Neural cell (in vitro differentiated cells): ENCODE data around the gene GLI2. TPM values are rescaled to one million over a fixed set of nuclear protein-coding genes. Genes with fewer than 3 reads are reported as not detected.

Experiments
- H2AFZ ChIP-seq: fragments of 200-600, 300-800 bp; sonication (generic), shearing (Covaris generic); 2 replicates; pipeline ENCODE4 v1.6.0; 2014; ENCODE audit warnings: low read depth, mild to moderate bottlenecking, antibody characterized with exemption, low read length, moderate library complexity
- H3F3A ChIP-seq: fragments of 200-600 bp; shearing (Covaris generic); 2 replicates; pipeline ENCODE4 v1.6.1; 2016; ENCODE audit warnings: mild to moderate bottlenecking, moderate library complexity, mixed read lengths, antibody characterized with exemption, low read length; ENCODE audit not compliant: insufficient read depth, poor library complexity, severe bottlenecking
- H3K27ac ChIP-seq: fragments of 200-600, 300-800 bp; sonication (generic), shearing (Covaris generic); 2 replicates; pipeline ENCODE4 v1.5.1; 2014; ENCODE audit warnings: mild to moderate bottlenecking, low read length, moderate library complexity
- H3K27me3 ChIP-seq: fragments of 300-800, 200-600 bp; sonication (generic), shearing (Covaris generic); 2 replicates; pipeline ENCODE4 v1.6.0; 2014; ENCODE audit warnings: mild to moderate bottlenecking, low read depth, low read length, moderate library complexity; ENCODE audit not compliant: insufficient read depth
- H3K36me3 ChIP-seq: fragments of 300-800, 200-600 bp; sonication (generic), shearing (Covaris generic); 2 replicates; pipeline ENCODE4 v1.5.1; 2014; ENCODE audit warnings: mild to moderate bottlenecking, antibody characterized with exemption, low read length, moderate library complexity; ENCODE audit not compliant: insufficient read depth
- H3K4me2 ChIP-seq: fragments of 300-800, 200-600 bp; sonication (generic), shearing (Covaris generic); 2 replicates; pipeline ENCODE4 v1.6.0; 2014; ENCODE audit warnings: mild to moderate bottlenecking, low read length
- H3K4me3 ChIP-seq: fragments of 300-800, 200-600 bp; sonication (generic), shearing (Covaris generic); 2 replicates; pipeline ENCODE4 v1.5.1; 2014; ENCODE audit warnings: mild to moderate bottlenecking, low read length, moderate library complexity
- H3K79me2 ChIP-seq: fragments of 200-600 bp; shearing (Covaris generic); replicated peaks from 2 replicates; pipeline ENCODE4 v1.6.0; 2014; ENCODE audit warnings: mild to moderate bottlenecking, low read length, moderate library complexity; ENCODE audit not compliant: insufficient read depth
- H3K9ac ChIP-seq: fragments of 300-800, 200-600 bp; sonication (generic), shearing (Covaris generic); 2 replicates; pipeline ENCODE4 v1.6.1; 2016; ENCODE audit warnings: mild to moderate bottlenecking, low read length, mixed read lengths
- H3K9me2 ChIP-seq: fragments of 200-600 bp; shearing (Covaris generic); 2 replicates; pipeline ENCODE4 v1.6.1; 2016; ENCODE audit warnings: mild to moderate bottlenecking, low read length, mixed read lengths; ENCODE audit not compliant: insufficient read depth
- H3K9me3 ChIP-seq: fragments of 200-600, 300-800 bp; sonication (generic), shearing (Covaris generic); 2 replicates; pipeline ENCODE4 v1.6.1; 2016; ENCODE audit warnings: mild to moderate bottlenecking, mixed run types, low read length, moderate library complexity, mixed read lengths
- H4K20me1 ChIP-seq: fragments of 200-600 bp; shearing (Covaris generic); 2 replicates; pipeline ENCODE4 v1.6.1; 2016; ENCODE audit warnings: mild to moderate bottlenecking, mixed run types; ENCODE audit not compliant: insufficient read depth
- EP300 ChIP-seq: fragments of 450-650 bp; conservative IDR thresholded peaks from 2 replicates; pipeline ENCODE4 v1.6.1; 2014; ENCODE audit warnings: antibody characterized with exemption, mild to moderate bottlenecking, moderate library complexity; ENCODE audit not compliant: poor library complexity, severe bottlenecking
- EZH2 ChIP-seq: fragments of 200-600, 300-800 bp; shearing (Covaris generic), sonication (generic); IDR thresholded peaks from 2 replicates; pipeline ENCODE4 v1.6.1; 2014; ENCODE audit warnings: antibody characterized with exemption, low read length, borderline replicate concordance, mild to moderate bottlenecking; ENCODE audit not compliant: insufficient read depth, poor library complexity, severe bottlenecking
- MXI1 ChIP-seq: fragments of 450-650 bp; conservative IDR thresholded peaks from 2 replicates; pipeline ENCODE4 v1.6.1; 2014; ENCODE audit warnings: antibody characterized with exemption, mild to moderate bottlenecking; ENCODE audit not compliant: poor library complexity, severe bottlenecking
- POLR2AphosphoS5 ChIP-seq: IDR thresholded peaks from 2 replicates; pipeline ENCODE4 v1.6.1; 2012
- RAD21 ChIP-seq: fragments of 450-650 bp; conservative IDR thresholded peaks from 2 replicates; pipeline ENCODE4 v1.6.1; 2014; ENCODE audit warnings: antibody characterized with exemption, mild to moderate bottlenecking, moderate library complexity
- SMC3 ChIP-seq: fragments of 450-650 bp; conservative IDR thresholded peaks from 2 replicates; pipeline ENCODE4 v1.6.1; 2014; ENCODE audit warnings: antibody characterized with exemption, mild to moderate bottlenecking, moderate library complexity; ENCODE audit not compliant: poor library complexity
- TAF1 ChIP-seq: IDR thresholded peaks from 2 replicates; pipeline ENCODE4 v1.6.1; 2012; ENCODE audit warnings: low read depth
- polyA plus RNA-seq: library from polyadenylated mRNA; depleted of rRNA; stranded (reverse); fragments of >200 nt; gene quantifications from 2 replicates; pipeline ENCODE4 v1.2.3, GENCODE V29; 2014
- TF ChIP-seq, protein P1 (sequence below): IDR thresholded peaks from 2 replicates; pipeline ENCODE4 v1.6.1; 2012; ENCODE audit warnings: borderline replicate concordance
- TF ChIP-seq, protein P2 (sequence below): fragments of 450-650 bp; IDR thresholded peaks from 2 replicates; pipeline ENCODE4 v1.5.1; 2014; ENCODE audit warnings: antibody characterized with exemption, mild to moderate bottlenecking, moderate library complexity; ENCODE audit not compliant: poor library complexity, severe bottlenecking

Gene GLI2
- polyA plus RNA-seq, 1 donor from 2014 or later = 0.14 TPM

DNA sequence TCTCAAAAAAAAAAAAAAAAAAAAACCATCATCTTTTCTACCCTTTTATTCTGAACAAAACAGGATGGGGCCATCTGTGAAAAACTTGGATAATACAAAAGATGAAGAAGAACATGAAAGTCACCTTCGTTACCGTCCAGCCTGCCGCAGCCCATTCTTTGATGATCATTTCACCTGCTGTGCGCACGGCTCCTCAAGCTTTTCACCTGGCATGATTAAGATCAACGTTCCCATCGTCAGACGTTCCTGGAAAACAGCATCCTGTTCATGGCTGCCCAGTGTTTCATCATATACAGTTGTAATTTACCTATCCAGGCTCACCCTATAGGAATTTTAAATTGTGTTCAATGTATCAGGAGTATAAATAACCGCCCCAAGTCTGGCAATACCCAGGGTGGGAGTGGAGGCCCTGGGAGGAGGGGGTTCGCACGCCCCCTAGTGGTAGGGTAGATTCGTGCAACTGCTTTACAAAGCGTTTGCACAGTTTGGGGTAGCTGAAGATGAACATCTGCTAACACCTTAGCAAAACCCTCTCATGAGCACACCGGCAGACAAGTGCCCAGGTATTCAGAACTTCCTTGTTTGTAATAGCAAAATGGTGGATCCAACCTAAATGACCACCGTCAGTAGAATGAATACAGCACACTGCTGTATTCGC lies 49.0 kb upstream of the GLI2 start:
- Histone ChIP-seq H3K27me3 (no peaks in the 10 kb centered on the region), H3K9me3 (no peaks in the 10 kb centered on the region), H3F3A (no peaks in the 10 kb centered on the region), H3K9me2 (no peaks in the 10 kb centered on the region), H3K27ac (no peak overlapping the region), H3K4me2 (no peak overlapping the region), H3K9ac (no peak overlapping the region), H3K36me3 (no peaks in the 10 kb centered on the region), H3K4me3 (no peak overlapping the region), H4K20me1 (no peaks in the 10 kb centered on the region), H2AFZ (no peak overlapping the region), H3K79me2 (no peaks in the 10 kb centered on the region)
- TF ChIP-seq SMC3 (no peak), POLR2AphosphoS5 (no peak), EZH2 (no peak), TAF1 (no peak), RAD21 (no peak), MXI1 (no peak), EP300 (no peak)
- TF ChIP-seq, protein P1, sequence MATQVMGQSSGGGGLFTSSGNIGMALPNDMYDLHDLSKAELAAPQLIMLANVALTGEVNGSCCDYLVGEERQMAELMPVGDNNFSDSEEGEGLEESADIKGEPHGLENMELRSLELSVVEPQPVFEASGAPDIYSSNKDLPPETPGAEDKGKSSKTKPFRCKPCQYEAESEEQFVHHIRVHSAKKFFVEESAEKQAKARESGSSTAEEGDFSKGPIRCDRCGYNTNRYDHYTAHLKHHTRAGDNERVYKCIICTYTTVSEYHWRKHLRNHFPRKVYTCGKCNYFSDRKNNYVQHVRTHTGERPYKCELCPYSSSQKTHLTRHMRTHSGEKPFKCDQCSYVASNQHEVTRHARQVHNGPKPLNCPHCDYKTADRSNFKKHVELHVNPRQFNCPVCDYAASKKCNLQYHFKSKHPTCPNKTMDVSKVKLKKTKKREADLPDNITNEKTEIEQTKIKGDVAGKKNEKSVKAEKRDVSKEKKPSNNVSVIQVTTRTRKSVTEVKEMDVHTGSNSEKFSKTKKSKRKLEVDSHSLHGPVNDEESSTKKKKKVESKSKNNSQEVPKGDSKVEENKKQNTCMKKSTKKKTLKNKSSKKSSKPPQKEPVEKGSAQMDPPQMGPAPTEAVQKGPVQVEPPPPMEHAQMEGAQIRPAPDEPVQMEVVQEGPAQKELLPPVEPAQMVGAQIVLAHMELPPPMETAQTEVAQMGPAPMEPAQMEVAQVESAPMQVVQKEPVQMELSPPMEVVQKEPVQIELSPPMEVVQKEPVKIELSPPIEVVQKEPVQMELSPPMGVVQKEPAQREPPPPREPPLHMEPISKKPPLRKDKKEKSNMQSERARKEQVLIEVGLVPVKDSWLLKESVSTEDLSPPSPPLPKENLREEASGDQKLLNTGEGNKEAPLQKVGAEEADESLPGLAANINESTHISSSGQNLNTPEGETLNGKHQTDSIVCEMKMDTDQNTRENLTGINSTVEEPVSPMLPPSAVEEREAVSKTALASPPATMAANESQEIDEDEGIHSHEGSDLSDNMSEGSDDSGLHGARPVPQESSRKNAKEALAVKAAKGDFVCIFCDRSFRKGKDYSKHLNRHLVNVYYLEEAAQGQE = no peak
- TF ChIP-seq, protein P2, sequence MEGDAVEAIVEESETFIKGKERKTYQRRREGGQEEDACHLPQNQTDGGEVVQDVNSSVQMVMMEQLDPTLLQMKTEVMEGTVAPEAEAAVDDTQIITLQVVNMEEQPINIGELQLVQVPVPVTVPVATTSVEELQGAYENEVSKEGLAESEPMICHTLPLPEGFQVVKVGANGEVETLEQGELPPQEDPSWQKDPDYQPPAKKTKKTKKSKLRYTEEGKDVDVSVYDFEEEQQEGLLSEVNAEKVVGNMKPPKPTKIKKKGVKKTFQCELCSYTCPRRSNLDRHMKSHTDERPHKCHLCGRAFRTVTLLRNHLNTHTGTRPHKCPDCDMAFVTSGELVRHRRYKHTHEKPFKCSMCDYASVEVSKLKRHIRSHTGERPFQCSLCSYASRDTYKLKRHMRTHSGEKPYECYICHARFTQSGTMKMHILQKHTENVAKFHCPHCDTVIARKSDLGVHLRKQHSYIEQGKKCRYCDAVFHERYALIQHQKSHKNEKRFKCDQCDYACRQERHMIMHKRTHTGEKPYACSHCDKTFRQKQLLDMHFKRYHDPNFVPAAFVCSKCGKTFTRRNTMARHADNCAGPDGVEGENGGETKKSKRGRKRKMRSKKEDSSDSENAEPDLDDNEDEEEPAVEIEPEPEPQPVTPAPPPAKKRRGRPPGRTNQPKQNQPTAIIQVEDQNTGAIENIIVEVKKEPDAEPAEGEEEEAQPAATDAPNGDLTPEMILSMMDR = peak; percentile 11

DNA sequence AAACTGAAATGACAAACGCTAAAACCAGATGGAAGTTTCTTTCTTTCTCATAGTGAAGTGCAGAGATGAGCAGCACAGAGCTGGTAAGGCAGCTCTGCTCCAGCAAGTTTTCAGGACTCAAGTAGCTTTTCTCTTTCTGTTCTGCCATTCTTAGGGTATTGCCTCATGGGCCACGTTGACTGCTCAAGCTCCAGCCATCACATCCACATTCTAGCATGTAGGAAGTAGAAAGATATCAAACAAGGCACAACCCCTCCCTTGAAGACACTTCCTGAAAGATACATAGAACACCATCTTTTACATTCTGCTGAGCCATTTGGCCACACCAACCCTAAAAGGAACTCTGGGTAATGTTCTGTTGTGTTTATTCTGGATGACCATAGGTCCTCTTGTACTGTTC lies 48.5 kb upstream of the GLI2 start:
- no peaks in the 10 kb centered on the region for H3F3A ChIP-seq
- no peaks in the 10 kb centered on the region for H3K79me2 ChIP-seq

More for the DNA sequence above, 48.5 kb upstream of the GLI2 start:
- Histone ChIP-seq H3K27ac (no peak overlapping the region), H2AFZ (no peak overlapping the region), H3K9me2 (no peaks in the 10 kb centered on the region), H3K9me3 (no peaks in the 10 kb centered on the region), H3K4me2 (no peak overlapping the region), H3K4me3 (no peak overlapping the region), H3K27me3 (no peaks in the 10 kb centered on the region), H3K36me3 (no peaks in the 10 kb centered on the region), H4K20me1 (no peaks in the 10 kb centered on the region), H3K9ac (no peak overlapping the region)
- TF ChIP-seq, protein P2 = no peak
- no peak for TF ChIP-seq MXI1
- TF ChIP-seq EP300 = no peak
- TF ChIP-seq EZH2 = no peak
- TF ChIP-seq SMC3 = no peak
- no peak for TF ChIP-seq POLR2AphosphoS5
- TF ChIP-seq, protein P1 = no peak
- no peak for TF ChIP-seq TAF1
- TF ChIP-seq RAD21 = no peak
